ENCODE results near the gene PLEKHM2. TPM values are rescaled to one million over a fixed set of nuclear protein-coding genes. Genes with fewer than 3 reads are reported as not detected.

PLEKHM2 gene
- total and polyA plus RNA-seq, 5 experiments from 2014 or later: 5.4 to 66.7 (median 13.8) TPM

- POLR2A ChIA-PET: no interaction called here
- Mint-ChIP-seq H3K4me1 (peaks cover 7 to 27% (median 20%) of the 10 kb centered on the region in 4 donors), H3K27me3 (peaks cover 19 to 68% (median 37%) of the 10 kb centered on the region in 5 donors), H3K9me3 (peaks cover 0 to 2% (median 0%) of the 10 kb centered on the region in 9 donors), H3K4me3 (no peak overlapping the region), H3K27ac (no peak overlapping the region), H3K36me3 (no peaks in the 10 kb centered on the region)
- DNase-seq (no peak), ATAC-seq (no peak)
Measured at GRCh38 chr1:15755646-15756040, 71.5 kb downstream of the PLEKHM2 start.

GRCh38 chr1:15756143-15757015 lies 72.3 kb downstream of the PLEKHM2 start:
- Mint-ChIP-seq H3K4me3 (peak overlapping the region in 7 of 10 donors; percentile 14 to 79 (median 49)), H3K9me3 (peaks cover 0 to 2% (median 0%) of the 10 kb centered on the region in 9 donors), H3K4me1 (peaks cover 7 to 27% (median 20%) of the 10 kb centered on the region in 4 donors), H3K36me3 (no peaks in the 10 kb centered on the region), H3K27me3 (peaks cover 20 to 61% (median 42%) of the 10 kb centered on the region in 5 donors), H3K27ac (peak overlapping the region in 1 of 10 donors; percentile 4)
- POLR2A ChIA-PET: interaction anchor here (0.6 kb wide), 1 partner anchor 68 kb away, joined by 4 read pairs; no protein-coding TSS in a partner anchor
- peak; percentile 34 to 51 for ATAC-seq
- peak in 1 of 10 donors; percentile 18 for DNase-seq

GRCh38 chr1:15757016-15757543 lies 73.0 kb downstream of the PLEKHM2 start:
- Mint-ChIP-seq H3K4me1 (peaks cover 7 to 27% (median 20%) of the 10 kb centered on the region in 4 donors), H3K36me3 (no peaks in the 10 kb centered on the region), H3K9me3 (peaks cover 0 to 2% (median 0%) of the 10 kb centered on the region in 9 donors), H3K27me3 (peaks cover 23 to 55% (median 39%) of the 10 kb centered on the region in 5 donors), H3K4me3 (peak overlapping the region in 9 of 10 donors; percentile 8 to 79 (median 42)), H3K27ac (no peak overlapping the region)
- POLR2A ChIA-PET: interaction anchor here (0.6 kb wide), 1 partner anchor 440 kb away, joined by 3 read pairs; no protein-coding TSS in a partner anchor
- DNase-seq (no peak), ATAC-seq (peak in 1 of 2 donors; percentile 31)

- Mint-ChIP-seq H3K27me3 (peaks cover 23 to 61% (median 41%) of the 10 kb centered on the region in 5 donors), H3K27ac (peak overlapping the region in 4 of 10 donors; percentile 15 to 74 (median 59))
Measured at GRCh38 chr1:15757575-15758342, 73.6 kb downstream of the PLEKHM2 start.

GRCh38 chr1:15758343-15758931 lies 74.3 kb downstream of the PLEKHM2 start, which contains the start of gene FBLIM1:
Gene FBLIM1 (plus strand): TSS chr1:15758795. CDS start chr1:15764984, 6,189 bp downstream.
- Mint-ChIP-seq H3K27ac (peak within 1 kb of the TSS in 4 of 10 donors; percentile 15 to 74 (median 59)), H3K36me3 (no peaks in the 10 kb centered on the region), H3K27me3 (peaks cover 21 to 57% (median 39%) of the 10 kb centered on the region in 5 donors), H3K9me3 (peaks cover 0 to 2% (median 0%) of the 10 kb centered on the region in 9 donors), H3K4me3 (peak within 1 kb of the TSS; percentile 68 to 84 (median 78)), H3K4me1 (peaks cover 7 to 27% (median 20%) of the 10 kb centered on the region in 4 donors)
- ATAC-seq (peak; percentile 31 to 56), DNase-seq (peak in 1 of 10 donors; percentile 10)
- POLR2A ChIA-PET: no interaction called here

More at GRCh38 chr1:15757575-15758342, 73.6 kb downstream of the PLEKHM2 start:
- H3K4me1 Mint-ChIP-seq: peaks cover 7 to 27% (median 20%) of the 10 kb centered on the region in 4 donors
- H3K4me3 Mint-ChIP-seq: peak overlapping the region; percentile 24 to 84 (median 78)
- ATAC-seq (no peak), DNase-seq (no peak)
- POLR2A ChIA-PET: interaction anchor here (0.6 kb wide), 1 partner anchor 439 kb away, joined by 3 read pairs; no protein-coding TSS in a partner anchor
- no peaks in the 10 kb centered on the region for H3K36me3 Mint-ChIP-seq
- peaks cover 0 to 2% (median 0%) of the 10 kb centered on the region in 9 donors for H3K9me3 Mint-ChIP-seq

- H3K36me3 Mint-ChIP-seq: no peaks in the 10 kb centered on the region
- peak; percentile 34 to 59 for ATAC-seq
- peaks cover 20 to 59% (median 41%) of the 10 kb centered on the region in 5 donors for H3K27me3 Mint-ChIP-seq
- peaks cover 0 to 2% (median 0%) of the 10 kb centered on the region in 9 donors for H3K9me3 Mint-ChIP-seq
- no peak overlapping the region for H3K27ac Mint-ChIP-seq
- H3K4me1 Mint-ChIP-seq: peaks cover 7 to 27% (median 20%) of the 10 kb centered on the region in 4 donors
- peak in 1 of 10 donors; percentile 14 for DNase-seq
- peak overlapping the region; percentile 41 to 75 (median 60) for H3K4me3 Mint-ChIP-seq
- POLR2A ChIA-PET: interaction anchor here (0.7 kb wide), 1 partner anchor 54 kb away, joined by 3 read pairs; no protein-coding TSS in a partner anchor
Measured at GRCh38 chr1:15758953-15759661, 75.0 kb downstream of the PLEKHM2 start.

- no peaks in the 10 kb centered on the region for H3K9me3 Mint-ChIP-seq
- H3K4me1 Mint-ChIP-seq: peaks cover 7 to 24% (median 18%) of the 10 kb centered on the region in 4 donors
- H3K36me3 Mint-ChIP-seq: no peaks in the 10 kb centered on the region
- H3K27me3 Mint-ChIP-seq: peaks cover 21 to 60% (median 43%) of the 10 kb centered on the region in 5 donors
- no peak overlapping the region for H3K27ac Mint-ChIP-seq
- DNase-seq: no peak
- no peak for ATAC-seq
- H3K4me3 Mint-ChIP-seq: no peak overlapping the region
- POLR2A ChIA-PET: no interaction called here
Measured at GRCh38 chr1:15760520-15761211, 76.5 kb downstream of the PLEKHM2 start.

GRCh38 chr1:15761366-15762128 lies 77.4 kb downstream of the PLEKHM2 start:
- no peak for DNase-seq
- H3K4me1 Mint-ChIP-seq: peaks cover 2 to 15% (median 12%) of the 10 kb centered on the region in 4 donors
- H3K9me3 Mint-ChIP-seq: no peaks in the 10 kb centered on the region
- no peaks in the 10 kb centered on the region for H3K36me3 Mint-ChIP-seq
- H3K4me3 Mint-ChIP-seq: no peak overlapping the region
- POLR2A ChIA-PET: interaction anchor here (0.7 kb wide), 1 partner anchor 28 kb away, joined by 6 read pairs; no protein-coding TSS in a partner anchor
- peaks cover 16 to 56% (median 38%) of the 10 kb centered on the region in 5 donors for H3K27me3 Mint-ChIP-seq
- H3K27ac Mint-ChIP-seq: no peak overlapping the region
- no peak for ATAC-seq

- Mint-ChIP-seq H3K9me3 (no peaks in the 10 kb centered on the region), H3K27me3 (peaks cover 13 to 47% (median 34%) of the 10 kb centered on the region in 5 donors), H3K4me1 (peaks cover 0 to 6% (median 5%) of the 10 kb centered on the region in 4 donors), H3K27ac (no peak overlapping the region), H3K4me3 (no peak overlapping the region), H3K36me3 (no peaks in the 10 kb centered on the region)
- POLR2A ChIA-PET: no interaction called here
- ATAC-seq: no peak
- no peak for DNase-seq
Measured at GRCh38 chr1:15762546-15762945, 78.4 kb downstream of the PLEKHM2 start.

- POLR2A ChIA-PET: no interaction called here
Measured at GRCh38 chr1:15764269-15764764, 80.2 kb downstream of the PLEKHM2 start.

More at GRCh38 chr1:15764269-15764764, 80.2 kb downstream of the PLEKHM2 start:
- no peak for DNase-seq
- Mint-ChIP-seq H3K27me3 (peaks cover 10 to 39% (median 30%) of the 10 kb centered on the region in 5 donors), H3K4me3 (no peak overlapping the region), H3K4me1 (peaks cover 0 to 1% (median 0%) of the 10 kb centered on the region in 4 donors), H3K27ac (peak overlapping the region in 1 of 10 donors; percentile 8), H3K36me3 (no peaks in the 10 kb centered on the region), H3K9me3 (no peaks in the 10 kb centered on the region)
- no peak for ATAC-seq

All from naive thymus-derived CD8-positive, alpha-beta T cell (primary cell).